HEK293 (cell line): ENCODE measurements around the gene ZC3H12C.
A peak's percentile ranks its signal among the peaks of the same experiment; 100 is the strongest.

Experiments
- CTCF ChIA-PET: fragments of 350-600 bp; formaldehyde crosslinking; extraction: SDS; loops from one replicate; lab custom pipeline; 2021; ENCODE audit warnings: antibody characterized with exemption; lab: Yijun Ruan, JAX
- POLR2A ChIA-PET: fragments of 300-600 bp; formaldehyde crosslinking; extraction: SDS; loops from one replicate; lab custom pipeline; 2020; ENCODE audit warnings: antibody characterized with exemption, inconsistent platforms; lab: Yijun Ruan, JAX
- H3K27ac ChIP-seq: fragments of 200-500 bp; sonication (Bioruptor generic); 2 replicates; pipeline ENCODE4 v1.5.1; 2014; ENCODE audit warnings: low read depth, low read length, control low read depth, inconsistent platforms; ENCODE audit errors: extremely low read depth
- H3K36me3 ChIP-seq, 2 experiments: fragments of 200-500 bp in 1 of 2; sonication (Bioruptor generic) in 1 of 2; 1 replicate in 1 of 2; 2 replicates in 1 of 2; pipeline ENCODE4 v1.5.1; 2014 to 2017; ENCODE audit warnings: inconsistent platforms in 2 of 2, low read length in 2 of 2; ENCODE audit not compliant: control insufficient read depth in 2 of 2, insufficient read depth in 1 of 2
- H3K4me1 ChIP-seq: fragments of 200-500 bp; sonication (Bioruptor generic); 2 replicates; pipeline ENCODE4 v1.5.1; 2014; ENCODE audit warnings: mild to moderate bottlenecking, low read length, inconsistent platforms; ENCODE audit not compliant: control insufficient read depth, insufficient read depth
- H3K4me3 ChIP-seq: 2 replicates; pipeline ENCODE4 v1.5.1; 2011; ENCODE audit warnings: low read depth, mild to moderate bottlenecking, control low read depth, low read length, moderate library complexity
- H3K9me3 ChIP-seq: fragments of 200-500 bp; sonication (Bioruptor generic); 2 replicates; pipeline ENCODE4 v1.5.1; 2014; ENCODE audit warnings: low read depth, low read length, inconsistent platforms; ENCODE audit not compliant: control insufficient read depth, insufficient read depth
- BCL11B ChIP-seq: fragments of 450-650 bp; formaldehyde crosslinking; IDR thresholded peaks from 2 replicates; pipeline ENCODE4 v1.5.1; 2016; ENCODE audit warnings: low read depth, missing biosample characterization, missing genetic modification characterization
- FEZF1 ChIP-seq: fragments of 450-650 bp; formaldehyde crosslinking; IDR thresholded peaks from 2 replicates; pipeline ENCODE4 v1.5.1; 2016; ENCODE audit warnings: missing biosample characterization, missing genetic modification characterization
- GLIS2 ChIP-seq: fragments of 450-650 bp; formaldehyde crosslinking; IDR thresholded peaks from 2 replicates; pipeline ENCODE4 v1.5.1; 2016; ENCODE audit warnings: missing biosample characterization, missing genetic modification characterization
- KLF8 ChIP-seq: fragments of 450-650 bp; formaldehyde crosslinking; IDR thresholded peaks from 2 replicates; pipeline ENCODE4 v1.5.1; 2016; ENCODE audit warnings: missing biosample characterization, missing genetic modification characterization
- TCF7L2 ChIP-seq: IDR thresholded peaks from 2 replicates; pipeline ENCODE4 v1.6.1; 2011; ENCODE audit warnings: low read depth, mild to moderate bottlenecking, inconsistent platforms, low read length, moderate library complexity, borderline replicate concordance
- YY1 ChIP-seq: fragments of 450-650 bp; formaldehyde crosslinking; IDR thresholded peaks from 2 replicates; pipeline ENCODE4 v1.5.1; 2018; ENCODE audit warnings: missing biosample characterization, missing genetic modification characterization
- ZEB2 ChIP-seq: fragments of 450-650 bp; formaldehyde crosslinking; IDR thresholded peaks from 2 replicates; pipeline ENCODE4 v1.5.1; 2016; ENCODE audit warnings: missing biosample characterization, missing genetic modification characterization
- ZNF121 ChIP-seq: fragments of 450-650 bp; formaldehyde crosslinking; IDR thresholded peaks from 2 replicates; pipeline ENCODE4 v1.5.1; 2016; ENCODE audit warnings: missing biosample characterization, missing genetic modification characterization
- ZNF138 ChIP-seq: fragments of 450-650 bp; formaldehyde crosslinking; IDR thresholded peaks from 2 replicates; pipeline ENCODE4 v1.5.1; 2016; ENCODE audit warnings: missing biosample characterization, missing genetic modification characterization, borderline replicate concordance
- ZNF19 ChIP-seq: fragments of 450-650 bp; formaldehyde crosslinking; IDR thresholded peaks from 2 replicates; pipeline ENCODE4; 2016; ENCODE audit warnings: missing biosample characterization, missing genetic modification characterization, low read depth
- ZNF239 ChIP-seq: fragments of 450-650 bp; formaldehyde crosslinking; IDR thresholded peaks from 2 replicates; pipeline ENCODE4 v1.5.1; 2016; ENCODE audit warnings: missing biosample characterization, missing genetic modification characterization
- ZNF510 ChIP-seq: fragments of 450-650 bp; formaldehyde crosslinking; IDR thresholded peaks from 2 replicates; pipeline ENCODE4 v1.5.1; 2018; ENCODE audit warnings: mild to moderate bottlenecking, missing genetic modification characterization, missing biosample characterization; ENCODE audit not compliant: insufficient replicate concordance
- ZNF629 ChIP-seq: fragments of 450-650 bp; formaldehyde crosslinking; IDR thresholded peaks from 2 replicates; pipeline ENCODE4 v1.5.1; 2017; ENCODE audit warnings: missing biosample characterization, missing genetic modification characterization
- ZNF76 ChIP-seq: fragments of 450-650 bp; formaldehyde crosslinking; IDR thresholded peaks from 2 replicates; pipeline ENCODE4; 2016; ENCODE audit warnings: low read depth, missing biosample characterization, missing genetic modification characterization, borderline replicate concordance
- TF ChIP-seq, protein P1 (sequence below): fragments of 450-650 bp; formaldehyde crosslinking; IDR thresholded peaks from 2 replicates; pipeline ENCODE4 v1.5.1; 2016; ENCODE audit warnings: missing biosample characterization, missing genetic modification characterization
- TF ChIP-seq, protein P2 (sequence below): fragments of 450-650 bp; formaldehyde crosslinking; IDR thresholded peaks from 2 replicates; pipeline ENCODE4 v1.5.1; 2017; ENCODE audit warnings: missing biosample characterization, missing genetic modification characterization
- TF ChIP-seq, protein P3 (sequence below): fragments of 450-650 bp; formaldehyde crosslinking; IDR thresholded peaks from 2 replicates; pipeline ENCODE4 v1.5.1; 2017; ENCODE audit warnings: missing biosample characterization, missing genetic modification characterization

ZC3H12C gene

DNA sequence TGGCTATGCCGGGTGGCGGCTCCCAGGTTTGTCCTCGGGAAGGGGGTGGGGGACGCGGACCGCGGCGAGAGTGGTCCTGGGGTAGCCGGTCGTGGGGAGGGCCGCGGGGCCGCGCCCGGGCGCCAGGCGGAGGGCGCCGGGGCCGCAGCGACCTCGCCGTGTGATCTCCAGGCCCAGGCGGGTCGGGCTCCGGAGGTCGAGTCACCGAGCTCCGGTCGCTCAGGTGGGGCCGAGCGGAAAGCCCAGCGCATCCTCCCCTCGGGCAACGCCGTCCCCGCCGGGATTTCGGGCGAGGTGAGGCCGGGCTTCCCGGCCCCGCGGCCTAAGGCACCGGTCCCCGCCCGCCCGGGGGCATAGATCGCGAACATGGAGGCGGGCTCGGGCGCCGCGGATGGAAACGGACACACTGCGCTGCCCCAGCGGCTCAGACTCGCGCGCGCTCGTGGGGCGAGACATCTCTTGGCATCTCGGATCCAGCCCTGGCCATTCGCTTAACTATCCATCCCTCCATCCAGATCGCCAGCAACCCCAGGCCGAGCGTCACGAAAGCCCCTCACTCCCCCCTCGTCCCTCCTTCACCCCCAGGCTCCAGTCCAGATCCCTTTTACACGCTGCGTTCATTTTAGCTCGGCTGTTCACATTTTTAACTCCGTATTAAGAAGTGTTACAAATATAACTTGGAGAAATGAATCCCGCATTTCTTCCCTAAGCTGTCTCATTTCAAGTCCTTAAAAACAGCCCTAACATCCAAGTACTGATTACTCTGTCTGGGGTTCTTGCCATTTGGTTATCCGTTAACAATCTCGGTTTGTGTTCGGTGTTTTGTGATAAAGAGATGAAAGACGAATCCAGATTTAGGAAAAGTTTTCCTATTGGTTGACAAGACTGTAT, 460 bp downstream of the ZC3H12C start (continued):
- TF ChIP-seq, protein P1, sequence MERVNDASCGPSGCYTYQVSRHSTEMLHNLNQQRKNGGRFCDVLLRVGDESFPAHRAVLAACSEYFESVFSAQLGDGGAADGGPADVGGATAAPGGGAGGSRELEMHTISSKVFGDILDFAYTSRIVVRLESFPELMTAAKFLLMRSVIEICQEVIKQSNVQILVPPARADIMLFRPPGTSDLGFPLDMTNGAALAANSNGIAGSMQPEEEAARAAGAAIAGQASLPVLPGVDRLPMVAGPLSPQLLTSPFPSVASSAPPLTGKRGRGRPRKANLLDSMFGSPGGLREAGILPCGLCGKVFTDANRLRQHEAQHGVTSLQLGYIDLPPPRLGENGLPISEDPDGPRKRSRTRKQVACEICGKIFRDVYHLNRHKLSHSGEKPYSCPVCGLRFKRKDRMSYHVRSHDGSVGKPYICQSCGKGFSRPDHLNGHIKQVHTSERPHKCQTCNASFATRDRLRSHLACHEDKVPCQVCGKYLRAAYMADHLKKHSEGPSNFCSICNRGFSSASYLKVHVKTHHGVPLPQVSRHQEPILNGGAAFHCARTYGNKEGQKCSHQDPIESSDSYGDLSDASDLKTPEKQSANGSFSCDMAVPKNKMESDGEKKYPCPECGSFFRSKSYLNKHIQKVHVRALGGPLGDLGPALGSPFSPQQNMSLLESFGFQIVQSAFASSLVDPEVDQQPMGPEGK (tag by site-specific recombination) = peak; percentile 80; the same call in 1 of the 2 replicates
- TF ChIP-seq ZNF239 (tag by site-specific recombination) = no peak
- TF ChIP-seq BCL11B (tag by site-specific recombination) = 0 out of 2 replicates have a peak, but pooled peaks have one; percentile 19
- TF ChIP-seq, protein P2, sequence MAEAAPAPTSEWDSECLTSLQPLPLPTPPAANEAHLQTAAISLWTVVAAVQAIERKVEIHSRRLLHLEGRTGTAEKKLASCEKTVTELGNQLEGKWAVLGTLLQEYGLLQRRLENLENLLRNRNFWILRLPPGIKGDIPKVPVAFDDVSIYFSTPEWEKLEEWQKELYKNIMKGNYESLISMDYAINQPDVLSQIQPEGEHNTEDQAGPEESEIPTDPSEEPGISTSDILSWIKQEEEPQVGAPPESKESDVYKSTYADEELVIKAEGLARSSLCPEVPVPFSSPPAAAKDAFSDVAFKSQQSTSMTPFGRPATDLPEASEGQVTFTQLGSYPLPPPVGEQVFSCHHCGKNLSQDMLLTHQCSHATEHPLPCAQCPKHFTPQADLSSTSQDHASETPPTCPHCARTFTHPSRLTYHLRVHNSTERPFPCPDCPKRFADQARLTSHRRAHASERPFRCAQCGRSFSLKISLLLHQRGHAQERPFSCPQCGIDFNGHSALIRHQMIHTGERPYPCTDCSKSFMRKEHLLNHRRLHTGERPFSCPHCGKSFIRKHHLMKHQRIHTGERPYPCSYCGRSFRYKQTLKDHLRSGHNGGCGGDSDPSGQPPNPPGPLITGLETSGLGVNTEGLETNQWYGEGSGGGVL (tag by site-specific recombination) = peak; percentile 38; the same call in 1 of the 2 replicates
- TF ChIP-seq YY1 (tag by site-specific recombination) = peak; percentile 57
- TF ChIP-seq KLF8 (tag by site-specific recombination) = peak; percentile 39; the same call in 1 of the 2 replicates
- no peak; the same call in 1 of the 2 replicates for TF ChIP-seq GLIS2
- TF ChIP-seq ZNF76 (tag by site-specific recombination) = 0 out of 2 replicates have a peak, but pooled peaks have one; percentile 20
- TF ChIP-seq ZNF629 = peak; percentile 37
- TF ChIP-seq ZEB2 = peak; percentile 71; the same call in 1 of the 2 replicates
- peak; percentile 57; the same call in 1 of the 2 replicates for TF ChIP-seq ZNF121 (tag by site-specific recombination)
- TF ChIP-seq ZNF510 (tag by site-specific recombination) = no peak

GRCh38 chr11:110094298-110095285, 1.4 kb downstream of the ZC3H12C start:
- Histone ChIP-seq H3K9me3 (no peaks in the 10 kb centered on the region), H3K4me1 (no peaks in the 10 kb centered on the region; the same call in 1 of the 2 replicates), H3K27ac (peak overlapping the region; percentile 93), H3K36me3 (no peaks in the 10 kb centered on the region), H3K4me3 (peak overlapping the region; percentile 91)
- TF ChIP-seq ZNF138 (tag by site-specific recombination) (no peak), ZNF19 (tag by site-specific recombination) (no peak), TCF7L2 (0 out of 2 replicates have a peak, but pooled peaks have one; percentile 0), ZNF121 (tag by site-specific recombination) (no peak), FEZF1 (tag by site-specific recombination) (no peak)
- TF ChIP-seq, protein P3, sequence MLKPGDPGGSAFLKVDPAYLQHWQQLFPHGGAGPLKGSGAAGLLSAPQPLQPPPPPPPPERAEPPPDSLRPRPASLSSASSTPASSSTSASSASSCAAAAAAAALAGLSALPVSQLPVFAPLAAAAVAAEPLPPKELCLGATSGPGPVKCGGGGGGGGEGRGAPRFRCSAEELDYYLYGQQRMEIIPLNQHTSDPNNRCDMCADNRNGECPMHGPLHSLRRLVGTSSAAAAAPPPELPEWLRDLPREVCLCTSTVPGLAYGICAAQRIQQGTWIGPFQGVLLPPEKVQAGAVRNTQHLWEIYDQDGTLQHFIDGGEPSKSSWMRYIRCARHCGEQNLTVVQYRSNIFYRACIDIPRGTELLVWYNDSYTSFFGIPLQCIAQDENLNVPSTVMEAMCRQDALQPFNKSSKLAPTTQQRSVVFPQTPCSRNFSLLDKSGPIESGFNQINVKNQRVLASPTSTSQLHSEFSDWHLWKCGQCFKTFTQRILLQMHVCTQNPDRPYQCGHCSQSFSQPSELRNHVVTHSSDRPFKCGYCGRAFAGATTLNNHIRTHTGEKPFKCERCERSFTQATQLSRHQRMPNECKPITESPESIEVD (tag by site-specific recombination) = peak; percentile 92
- ChIA-PET CTCF (interaction anchor here (0.6 to 1.0 kb wide), 4 partner anchors 24 to 101 kb away, joined by 3 to 4 read pairs (median 3); no protein-coding TSS in a partner anchor), POLR2A (interaction anchor here (1.0 to 1.3 kb wide), 2 partner anchors 12 to 63 kb away, joined by 3 to 5 read pairs; no protein-coding TSS in a partner anchor)
